GM19099 (cell line): ENCODE results near the gene IPCEF1.
A peak's percentile ranks its signal among the peaks of the same experiment; 100 is the strongest.

Experiments
- POLR2A ChIP-seq: IDR thresholded peaks from 3 replicates; pipeline ENCODE4 v1.6.1; 2011; ENCODE audit warnings: low read depth; ENCODE audit not compliant: insufficient read length; ENCODE audit errors: extremely low read depth

Gene IPCEF1

DNA sequence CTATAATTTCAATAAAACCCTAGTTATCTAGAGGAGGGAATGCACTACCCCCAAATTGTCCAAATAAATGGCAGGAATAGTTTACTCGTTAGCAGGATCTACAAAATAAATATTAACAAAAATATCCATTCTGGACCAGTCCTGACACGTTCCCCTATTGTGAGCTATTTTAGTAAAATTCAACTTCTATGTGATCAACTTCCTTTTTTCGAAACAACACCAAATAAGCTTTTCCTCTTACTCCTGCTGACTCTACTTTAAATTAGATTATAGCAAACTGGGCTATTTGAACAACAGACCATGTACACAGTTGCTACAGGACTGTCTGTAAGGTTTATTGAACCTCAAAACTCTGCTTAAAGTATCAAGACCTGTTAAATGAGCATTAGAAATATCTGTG is 154.3 kb downstream of the IPCEF1 start:
- no peak for TF ChIP-seq POLR2A

DNA sequence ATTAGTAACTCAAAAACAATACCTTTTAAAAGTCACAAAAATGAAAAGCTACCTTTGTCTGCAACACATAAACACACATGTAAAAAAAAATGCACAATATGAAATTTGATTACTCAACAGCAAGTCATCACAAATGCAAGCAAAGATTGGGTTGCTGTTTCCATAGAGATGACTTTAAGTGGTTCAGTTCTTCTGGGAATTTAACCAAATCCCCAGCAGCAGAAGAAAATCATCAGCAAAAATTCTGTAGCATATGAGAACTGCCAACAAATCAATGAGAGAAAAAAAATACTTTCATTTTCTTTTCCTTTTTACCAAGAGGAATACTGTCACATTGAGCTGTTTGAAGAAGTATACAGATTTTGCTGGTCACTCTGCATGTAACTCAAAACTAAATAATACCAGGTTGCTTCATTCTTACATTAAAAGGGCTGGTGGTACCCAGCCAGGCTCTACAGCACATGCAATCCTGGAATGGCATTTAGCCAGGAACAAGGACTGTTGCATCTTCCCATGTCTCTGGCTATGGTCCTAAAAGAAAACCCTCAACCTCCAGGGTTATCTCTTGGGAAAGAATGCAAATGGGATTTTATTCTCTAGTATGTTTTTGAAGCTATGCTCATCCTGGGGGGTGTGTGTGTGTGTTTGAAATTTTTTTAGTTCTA is 159.3 kb downstream of the IPCEF1 start:
- TF ChIP-seq POLR2A: no peak

DNA sequence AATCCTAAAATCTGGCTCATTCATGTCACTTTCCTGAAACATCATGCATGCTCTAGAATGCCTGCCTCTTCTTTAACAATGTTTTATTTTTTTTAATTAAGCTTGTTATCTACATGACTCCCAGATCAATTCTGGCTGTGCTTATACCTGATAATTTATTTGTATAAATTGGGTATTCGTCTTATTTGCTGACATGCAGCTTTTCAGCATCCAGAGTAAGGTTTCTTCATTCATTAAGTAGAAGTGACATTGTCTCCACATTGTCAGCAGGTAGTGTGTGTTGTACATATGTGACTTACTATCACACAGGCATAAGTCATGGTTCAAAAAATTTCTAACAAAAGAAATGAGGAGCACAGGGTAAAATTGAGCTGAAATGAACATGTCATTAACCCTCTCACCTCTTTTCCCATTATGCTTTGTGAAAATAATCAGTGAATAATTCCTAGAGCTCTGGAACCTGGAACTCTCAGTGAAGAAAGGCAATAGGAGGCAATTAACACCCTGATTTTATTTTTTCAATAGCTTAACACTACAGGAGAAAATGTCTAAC is 160.2 kb downstream of the IPCEF1 start:
- no peak for TF ChIP-seq POLR2A

DNA sequence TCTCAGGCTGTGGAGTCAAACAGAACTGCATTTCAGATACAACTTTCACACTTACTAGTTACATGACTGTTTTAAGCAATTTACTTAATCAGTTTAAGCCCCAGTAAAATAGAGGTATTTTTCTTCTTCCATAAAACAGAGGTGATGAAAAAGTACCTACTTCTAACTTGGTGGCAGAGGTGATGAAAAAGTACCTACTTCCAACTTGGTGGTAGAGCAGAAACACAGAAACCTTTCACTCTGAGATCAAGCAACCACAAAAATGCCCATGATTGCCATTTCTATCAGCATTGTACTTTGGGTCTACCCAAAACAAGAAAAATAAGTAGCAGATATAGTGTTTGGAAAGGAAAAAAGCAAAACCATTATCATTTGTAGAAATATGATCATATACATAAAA is 168.9 kb downstream of the IPCEF1 start:
- TF ChIP-seq POLR2A: no peak

DNA sequence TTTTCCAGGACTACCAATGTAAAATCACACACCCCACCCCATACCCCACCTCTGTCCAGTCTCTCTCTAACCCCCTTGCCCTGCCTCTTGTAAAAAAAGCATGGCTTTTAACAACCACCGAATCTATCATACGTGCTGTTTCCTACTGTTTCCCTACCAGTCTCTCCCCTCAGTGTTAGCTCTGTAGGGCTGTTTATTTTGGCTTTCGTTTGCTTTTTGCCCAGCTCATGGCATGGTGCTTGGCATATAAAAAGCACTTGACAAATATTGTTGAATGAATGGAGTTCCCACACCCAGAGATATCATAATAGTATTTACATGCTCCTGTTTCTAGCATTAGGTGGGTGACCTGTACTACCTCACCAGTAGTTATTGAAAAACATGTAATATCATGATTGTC is 169.4 kb downstream of the IPCEF1 start:
- TF ChIP-seq POLR2A: no peak

DNA sequence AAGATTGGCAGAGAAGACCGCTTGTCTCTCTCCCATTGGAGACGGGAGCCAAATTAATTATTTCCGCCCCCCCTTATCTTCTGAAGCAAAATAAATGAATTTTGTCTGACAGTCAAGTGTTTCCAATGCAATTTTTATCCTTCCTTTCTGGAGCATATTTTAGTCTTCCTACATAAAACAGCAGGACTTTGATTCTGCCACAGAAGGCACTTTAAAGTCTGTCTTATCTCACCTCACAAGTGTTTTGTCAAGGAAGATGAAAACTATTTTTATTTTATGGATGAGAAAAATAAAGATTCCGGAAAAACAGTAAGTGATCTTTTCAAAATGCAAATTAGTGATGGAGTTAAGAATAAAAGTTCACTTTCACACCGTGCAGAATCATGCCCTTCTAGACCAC is 177.2 kb downstream of the IPCEF1 start:
- TF ChIP-seq POLR2A: no peak

DNA sequence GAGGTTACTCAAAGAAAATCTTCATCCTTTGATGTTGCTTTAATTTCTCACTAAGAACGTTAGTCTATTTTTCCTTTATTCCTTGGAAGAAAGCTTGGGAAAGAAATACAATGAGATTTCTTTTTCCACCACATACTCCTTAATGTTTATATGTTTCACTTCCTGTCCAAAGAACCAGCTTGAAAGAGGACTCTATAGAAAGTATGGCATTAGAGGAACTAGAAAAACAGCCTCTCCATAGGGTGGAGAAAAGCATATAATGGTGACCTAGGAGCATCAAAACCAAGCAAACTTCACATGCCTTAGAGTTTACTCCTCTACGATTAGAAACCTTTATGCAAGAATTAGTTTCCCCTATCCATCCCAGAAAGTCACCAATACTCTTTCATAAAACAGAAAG is 186.5 kb downstream of the IPCEF1 start:
- no peak for TF ChIP-seq POLR2A

DNA sequence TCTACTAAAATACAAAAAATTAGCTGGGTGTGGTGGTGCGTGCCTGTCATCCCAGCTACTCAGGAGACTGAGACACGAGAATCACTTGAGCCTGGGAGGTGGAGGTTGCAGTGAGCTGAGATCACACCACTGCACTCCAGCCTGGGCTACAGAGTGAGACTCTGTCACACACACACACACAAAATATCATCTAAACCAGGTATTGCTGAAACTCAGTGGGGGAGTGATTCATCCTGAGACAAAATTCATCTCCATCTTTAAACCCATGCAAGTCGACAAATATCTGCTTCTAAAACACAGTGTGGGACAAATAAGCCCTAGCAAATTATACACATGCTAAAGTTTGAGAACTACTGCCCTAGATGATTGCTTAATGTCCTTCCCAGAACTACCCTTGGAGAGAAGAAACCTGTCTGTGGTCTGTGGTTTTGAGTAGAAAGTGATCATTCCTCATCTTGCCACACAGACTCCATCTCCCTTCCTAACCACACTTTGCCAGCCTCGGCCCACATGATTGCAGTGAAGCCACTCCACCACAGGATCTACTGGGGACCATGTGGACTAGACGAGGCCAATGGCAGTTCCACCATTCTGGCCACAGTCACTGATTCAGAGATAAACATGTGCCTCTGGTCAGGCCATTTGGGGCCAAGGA is 187.3 kb downstream of the IPCEF1 start:
- no peak for TF ChIP-seq POLR2A

DNA sequence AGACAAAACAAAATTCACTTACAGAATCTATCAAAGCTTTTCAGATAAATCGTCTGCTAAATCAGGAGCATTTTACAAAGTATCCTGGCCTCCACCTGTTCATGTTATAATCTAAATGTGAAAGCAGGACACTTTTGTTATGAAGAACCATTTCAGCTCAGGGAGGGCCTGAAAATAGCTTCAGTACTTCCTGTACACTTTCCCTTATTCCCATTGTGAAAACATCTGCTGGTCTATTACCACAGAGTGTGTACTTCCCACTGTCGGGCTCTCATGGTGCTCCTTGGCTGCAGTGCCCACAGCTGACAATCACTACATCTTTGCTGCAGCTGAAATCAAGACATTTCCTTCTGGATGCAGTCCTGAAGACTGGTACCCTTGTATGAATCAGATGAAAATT is 189.5 kb downstream of the IPCEF1 start:
- TF ChIP-seq POLR2A: no peak

DNA sequence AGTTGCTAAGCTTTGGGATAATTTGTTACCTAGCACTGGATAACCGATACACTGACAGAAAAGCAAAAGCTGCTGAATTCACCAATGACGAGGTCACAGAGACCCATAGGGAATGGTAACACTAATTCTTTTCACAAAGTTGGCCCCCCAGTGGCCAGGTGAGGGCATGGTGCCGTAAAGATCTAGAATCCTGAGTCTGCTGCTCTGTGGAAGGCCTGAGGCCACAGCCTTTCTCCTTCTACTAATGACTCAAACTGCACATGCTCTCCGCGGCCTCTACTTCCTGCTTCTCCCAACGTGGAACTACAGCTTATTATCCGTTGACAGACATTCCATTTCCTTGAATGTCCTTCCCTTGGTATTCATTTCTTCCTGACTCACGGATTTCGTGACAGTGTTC is 190.5 kb downstream of the IPCEF1 start:
- no peak for TF ChIP-seq POLR2A

DNA sequence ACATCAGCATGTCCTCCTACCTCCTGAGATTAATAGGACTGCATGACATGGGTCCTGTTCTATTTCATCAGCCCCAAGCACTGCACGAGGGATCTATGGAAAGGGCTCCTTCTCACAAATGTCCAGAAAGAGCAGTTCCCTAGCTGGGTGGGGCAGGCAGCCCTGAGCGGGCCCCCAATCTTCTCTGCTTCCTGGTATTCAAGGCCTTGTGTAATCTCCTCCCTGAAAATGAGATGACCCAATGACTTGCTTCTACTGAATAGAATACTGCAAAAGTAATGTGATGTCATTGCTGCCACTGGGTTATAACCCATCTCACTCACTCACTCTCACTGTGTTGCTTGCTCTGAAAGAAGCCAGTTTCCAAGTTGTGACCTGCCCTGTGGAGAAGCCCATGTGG is 191.1 kb downstream of the IPCEF1 start:
- TF ChIP-seq POLR2A: no peak

DNA sequence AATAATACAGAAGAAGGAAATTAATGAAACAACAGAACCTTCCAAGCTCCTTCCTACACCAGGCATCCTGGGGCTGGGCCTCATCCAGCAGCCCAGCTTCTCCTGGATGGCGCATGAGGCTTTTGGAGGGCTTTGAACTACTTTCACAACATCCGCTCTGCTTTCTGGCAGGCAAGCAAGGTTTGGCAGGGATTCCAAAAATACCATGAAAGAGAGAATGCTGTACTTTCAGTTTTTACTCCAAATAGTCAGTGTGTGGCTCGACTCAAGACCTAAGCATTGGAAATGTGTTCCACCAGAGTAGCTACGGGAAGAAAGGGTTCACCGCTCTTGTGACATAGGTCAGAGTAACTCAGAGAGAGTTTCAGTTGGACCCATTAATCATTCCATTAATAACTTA is 192.2 kb downstream of the IPCEF1 start:
- no peak for TF ChIP-seq POLR2A

DNA sequence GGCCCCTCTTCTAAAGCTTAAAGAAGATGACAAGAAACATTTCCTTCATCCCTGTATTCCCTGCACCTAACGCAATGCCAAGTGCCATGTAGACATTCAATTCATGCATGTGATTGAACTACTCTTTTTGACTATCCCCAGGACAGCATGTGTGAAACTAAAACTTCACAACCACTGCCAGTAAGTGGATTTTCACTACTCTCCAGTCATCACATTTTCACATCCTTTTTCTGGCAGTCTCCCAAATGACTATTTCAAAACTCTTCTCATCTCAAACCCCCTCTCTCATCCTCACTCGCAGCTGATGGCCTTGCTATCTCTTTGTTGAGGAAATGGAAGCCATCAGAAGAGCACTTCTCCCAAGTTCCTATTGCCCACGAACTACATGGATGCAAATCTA is 194.9 kb downstream of the IPCEF1 start:
- TF ChIP-seq POLR2A: no peak

DNA sequence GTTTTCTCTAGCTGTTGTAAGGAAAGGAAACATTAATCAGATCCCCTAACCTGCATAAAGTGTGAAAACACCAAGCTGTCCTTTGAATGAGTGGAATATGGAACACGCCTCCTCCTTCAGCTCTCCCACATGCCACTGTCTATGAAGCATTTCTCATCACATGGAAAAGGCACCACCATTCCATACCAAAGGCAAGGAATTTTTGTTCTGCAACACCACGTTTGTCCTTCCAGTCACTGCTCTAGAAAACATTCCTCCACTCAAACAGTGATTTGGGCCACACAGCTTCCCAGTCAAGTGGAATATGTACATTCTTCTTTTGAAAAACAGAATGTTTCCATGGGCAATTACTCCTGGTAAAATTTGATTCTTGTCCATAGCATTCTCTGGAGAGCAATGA is 197.5 kb downstream of the IPCEF1 start:
- no peak for TF ChIP-seq POLR2A

DNA sequence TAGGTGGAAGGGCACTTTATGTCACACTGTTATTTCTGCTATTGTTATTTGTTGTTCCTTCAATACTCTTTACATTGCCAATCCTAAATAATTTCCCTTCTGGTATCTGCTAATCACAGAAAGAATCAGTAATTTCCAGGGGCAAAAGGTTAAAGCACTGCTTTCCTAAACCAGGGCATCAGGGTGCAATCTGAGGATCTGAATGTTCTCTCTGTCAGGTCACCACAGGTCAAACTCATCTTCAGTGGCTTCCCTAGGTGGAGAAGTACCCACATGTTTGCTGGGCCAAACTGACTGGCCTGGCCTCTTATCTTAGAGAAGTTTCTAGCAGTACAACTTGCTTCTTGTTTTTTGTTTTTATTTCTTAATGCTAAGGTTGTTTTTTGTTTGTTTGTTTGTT is 198.9 kb downstream of the IPCEF1 start:
- TF ChIP-seq POLR2A: no peak

DNA sequence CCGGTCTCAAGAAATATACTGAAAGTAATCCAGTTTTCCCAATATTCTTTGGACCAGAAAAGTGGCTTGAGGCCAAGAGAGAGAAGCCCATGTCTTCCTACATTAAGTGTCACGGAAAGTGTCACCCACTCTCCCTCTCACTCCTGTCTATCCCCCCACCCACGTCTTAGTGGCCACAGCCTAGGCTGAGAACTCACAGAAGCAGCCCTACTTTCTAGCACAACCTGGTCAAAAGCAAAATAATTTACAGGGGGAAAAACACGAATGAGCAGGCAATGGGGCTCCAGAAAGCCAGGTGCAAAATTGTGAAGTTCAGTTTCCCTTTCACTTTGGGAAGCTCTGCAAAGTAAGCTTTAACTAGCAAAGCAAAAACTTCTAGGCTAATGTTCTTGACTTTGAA is 199.5 kb downstream of the IPCEF1 start:
- peak; percentile 5 for TF ChIP-seq POLR2A
